Nephron progenitor cell (in vitro differentiated cells): ENCODE measurements around the gene CCDC57.

Experiments used
- DNase-seq: peaks from one replicate; pipeline ENCODE4 v3.0.0; 2021
- H3K27ac Mint-ChIP-seq: 2 replicates; pipeline ENCODE4 v1.8.0; 2021; ENCODE audit warnings: mild to moderate bottlenecking, moderate library complexity, mixed read lengths
- H3K27me3 Mint-ChIP-seq: 2 replicates; pipeline ENCODE4 v1.8.0; 2021; ENCODE audit warnings: mild to moderate bottlenecking, low read depth, mixed read lengths; ENCODE audit not compliant: poor library complexity
- H3K36me3 Mint-ChIP-seq: 2 replicates; pipeline ENCODE4 v1.8.0; 2021; ENCODE audit warnings: low read depth, mixed read lengths
- H3K4me1 Mint-ChIP-seq: 2 replicates; pipeline ENCODE4 v1.8.0; 2021; ENCODE audit warnings: mixed read lengths
- H3K4me3 Mint-ChIP-seq: 2 replicates; pipeline ENCODE4 v1.8.0; 2021; ENCODE audit warnings: mild to moderate bottlenecking, moderate library complexity, mixed read lengths
- H3K9me3 Mint-ChIP-seq: 2 replicates; pipeline ENCODE4 v1.8.0; 2021; ENCODE audit warnings: mild to moderate bottlenecking, moderate library complexity, mixed read lengths
- TF ChIP-seq, protein P1 (sequence below): fragments of 200-600 bp; sonication (generic); IDR thresholded peaks from 2 replicates; pipeline ENCODE4 v1.5.0; 2021; ENCODE audit warnings: antibody characterized with exemption

Gene CCDC57

DNA sequence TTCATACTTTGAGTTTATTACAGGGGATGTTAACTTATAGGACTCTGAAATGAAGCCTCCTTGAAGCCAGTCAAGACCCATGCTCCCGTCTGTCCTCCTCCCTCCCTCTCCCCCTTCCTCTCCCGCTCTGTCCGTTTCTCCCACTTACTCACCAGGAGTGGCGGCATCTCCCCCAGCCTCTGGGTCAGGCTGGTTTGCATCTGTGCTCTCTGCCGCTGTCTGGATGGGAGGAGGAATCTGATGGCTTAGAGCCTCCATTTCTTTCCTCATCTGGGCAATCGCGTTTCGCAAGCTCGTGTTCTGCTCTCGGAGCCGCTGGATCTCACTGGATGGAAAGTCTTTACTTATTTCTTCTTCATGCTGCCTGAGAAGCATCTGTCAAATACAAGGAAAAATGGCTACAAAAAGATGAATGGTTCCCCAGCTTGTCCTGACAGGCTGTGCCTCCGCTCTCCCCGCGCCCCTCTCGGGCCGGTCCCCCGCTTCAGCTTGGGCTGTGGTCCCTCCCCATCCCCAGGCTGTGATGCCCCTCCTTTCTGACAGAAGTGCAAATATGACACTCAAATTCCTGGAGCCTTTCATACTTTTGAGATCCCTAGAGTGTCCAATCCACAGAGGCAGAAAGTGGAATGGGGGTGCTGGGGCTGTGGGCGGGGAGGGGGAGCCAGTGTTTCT is 40.0 kb downstream of the CCDC57 start:
- Mint-ChIP-seq H3K4me1 (peaks cover 77% of the 10 kb centered on the region), H3K27me3 (no peaks in the 10 kb centered on the region), H3K4me3 (peak overlapping the region; percentile 70), H3K36me3 (peaks cover 62% of the 10 kb centered on the region), H3K9me3 (peaks cover 4% of the 10 kb centered on the region), H3K27ac (peak overlapping the region; percentile 90)
- DNase-seq, result no peak
- TF ChIP-seq, protein P1, sequence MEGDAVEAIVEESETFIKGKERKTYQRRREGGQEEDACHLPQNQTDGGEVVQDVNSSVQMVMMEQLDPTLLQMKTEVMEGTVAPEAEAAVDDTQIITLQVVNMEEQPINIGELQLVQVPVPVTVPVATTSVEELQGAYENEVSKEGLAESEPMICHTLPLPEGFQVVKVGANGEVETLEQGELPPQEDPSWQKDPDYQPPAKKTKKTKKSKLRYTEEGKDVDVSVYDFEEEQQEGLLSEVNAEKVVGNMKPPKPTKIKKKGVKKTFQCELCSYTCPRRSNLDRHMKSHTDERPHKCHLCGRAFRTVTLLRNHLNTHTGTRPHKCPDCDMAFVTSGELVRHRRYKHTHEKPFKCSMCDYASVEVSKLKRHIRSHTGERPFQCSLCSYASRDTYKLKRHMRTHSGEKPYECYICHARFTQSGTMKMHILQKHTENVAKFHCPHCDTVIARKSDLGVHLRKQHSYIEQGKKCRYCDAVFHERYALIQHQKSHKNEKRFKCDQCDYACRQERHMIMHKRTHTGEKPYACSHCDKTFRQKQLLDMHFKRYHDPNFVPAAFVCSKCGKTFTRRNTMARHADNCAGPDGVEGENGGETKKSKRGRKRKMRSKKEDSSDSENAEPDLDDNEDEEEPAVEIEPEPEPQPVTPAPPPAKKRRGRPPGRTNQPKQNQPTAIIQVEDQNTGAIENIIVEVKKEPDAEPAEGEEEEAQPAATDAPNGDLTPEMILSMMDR, result no peak

DNA sequence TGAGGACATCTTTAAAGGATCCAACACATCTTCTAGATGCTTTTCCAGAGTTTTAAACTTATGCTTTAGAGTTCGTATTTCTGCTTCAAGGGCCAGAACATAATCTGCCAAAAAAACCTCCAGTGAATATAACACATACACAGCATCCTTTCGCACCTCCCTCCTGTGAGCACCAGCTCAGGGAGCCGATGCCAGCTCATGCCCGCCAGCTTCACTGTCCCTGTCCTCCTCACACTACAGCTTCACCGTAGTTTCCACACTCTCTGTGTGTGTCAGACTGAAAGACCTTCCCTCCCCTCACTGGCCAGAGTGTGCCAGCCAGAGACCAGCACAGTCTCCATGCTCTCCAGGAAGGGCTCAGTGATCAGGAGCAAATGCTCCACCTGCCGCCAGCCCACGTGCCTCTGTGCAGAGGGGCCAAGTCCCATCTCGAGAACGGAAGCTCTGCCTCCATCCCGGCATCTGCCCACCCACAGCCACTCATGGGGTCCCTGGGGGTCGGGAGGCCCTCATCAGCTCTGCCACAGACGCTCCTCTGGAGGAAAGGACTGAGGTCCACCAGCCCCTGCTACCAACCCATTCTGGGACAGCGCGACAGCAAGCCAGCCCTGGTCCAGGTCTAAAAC is 40.8 kb downstream of the CCDC57 start:
- H3K27me3 Mint-ChIP-seq, result no peaks in the 10 kb centered on the region

DNA sequence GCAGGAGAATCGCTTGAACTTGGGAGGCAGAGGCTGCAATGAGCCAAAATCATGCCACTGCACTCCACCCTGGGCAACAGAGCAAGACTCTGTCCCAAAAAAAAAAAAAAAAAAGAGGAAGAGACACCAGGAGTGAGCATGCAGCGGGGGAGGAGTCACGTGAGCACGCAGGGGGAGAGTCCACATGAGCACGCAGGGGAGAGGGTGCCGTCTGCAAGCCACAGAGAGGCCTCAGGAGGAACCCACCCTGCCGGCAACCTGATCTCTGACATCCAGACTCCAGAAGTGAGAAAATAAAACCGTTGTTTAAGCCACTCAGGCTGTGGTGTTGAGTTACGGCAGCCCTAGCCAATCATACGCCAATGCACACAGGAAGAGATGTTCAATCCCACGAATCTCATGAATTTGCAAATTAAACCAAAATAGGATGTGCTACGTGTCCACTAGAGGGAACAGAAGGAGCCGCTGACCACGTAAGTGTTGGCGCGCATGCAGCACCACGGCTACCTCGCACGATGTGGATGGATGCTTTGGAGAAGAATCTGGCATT is 42.2 kb downstream of the CCDC57 start:
- Mint-ChIP-seq H3K27ac (no peak overlapping the region), H3K9me3 (peaks cover 11% of the 10 kb centered on the region), H3K4me1 (peaks cover 59% of the 10 kb centered on the region), H3K36me3 (peaks cover 73% of the 10 kb centered on the region), H3K27me3 (no peaks in the 10 kb centered on the region), H3K4me3 (no peak overlapping the region)
- TF ChIP-seq, protein P1, result no peak
- no peak for DNase-seq

More for the DNA sequence above, 40.8 kb downstream of the CCDC57 start:
- H3K27ac Mint-ChIP-seq, result peak overlapping the region; percentile 78
- no peak overlapping the region for H3K4me3 Mint-ChIP-seq
- DNase-seq, result no peak
- H3K9me3 Mint-ChIP-seq, result peaks cover 8% of the 10 kb centered on the region
- peaks cover 70% of the 10 kb centered on the region for H3K36me3 Mint-ChIP-seq
- peaks cover 72% of the 10 kb centered on the region for H3K4me1 Mint-ChIP-seq
- TF ChIP-seq, protein P1, result no peak

DNA sequence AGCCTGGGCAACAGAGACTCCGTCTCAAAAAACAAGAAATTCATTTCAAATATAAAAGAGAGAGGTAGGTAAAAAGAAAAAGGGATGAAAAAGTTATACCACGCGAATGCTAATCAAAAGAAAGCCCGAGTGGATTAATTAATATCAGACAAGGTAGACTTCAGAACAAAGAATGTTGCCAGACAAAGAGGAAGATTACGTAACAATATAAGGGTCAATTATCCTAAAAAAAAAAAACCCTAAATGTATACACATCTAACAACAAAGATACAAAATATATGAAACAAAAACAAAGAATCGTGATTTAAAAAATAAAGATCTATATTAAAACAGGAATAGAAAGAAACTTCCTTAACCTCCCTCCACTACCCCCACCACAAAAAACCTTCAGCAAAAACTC is 44.1 kb downstream of the CCDC57 start:
- TF ChIP-seq, protein P1, result no peak
- DNase-seq, result no peak
- Mint-ChIP-seq H3K27ac (no peak overlapping the region), H3K4me1 (peaks cover 40% of the 10 kb centered on the region), H3K27me3 (peaks cover 11% of the 10 kb centered on the region), H3K36me3 (peaks cover 90% of the 10 kb centered on the region), H3K4me3 (no peak overlapping the region), H3K9me3 (peaks cover 11% of the 10 kb centered on the region)

DNA sequence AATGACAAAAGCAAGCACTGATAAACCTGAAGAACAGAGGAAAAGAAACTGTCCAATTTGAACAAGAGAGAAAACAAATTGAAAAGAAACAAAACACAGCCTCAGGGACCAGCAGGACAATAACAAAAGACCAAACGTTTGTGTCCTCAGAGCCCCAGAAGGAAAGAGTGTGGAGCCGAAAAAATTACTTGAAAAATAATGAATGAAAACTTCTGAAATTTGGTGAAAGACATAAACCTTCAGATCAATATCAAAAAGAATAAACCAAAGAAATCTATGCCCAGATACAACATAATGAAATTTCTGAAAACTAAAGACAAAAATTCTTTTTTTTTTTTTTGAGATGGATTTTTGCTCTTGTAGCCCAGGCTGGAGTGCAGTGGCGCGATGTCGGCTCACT is 45.6 kb downstream of the CCDC57 start:
- Mint-ChIP-seq H3K4me3 (no peak overlapping the region), H3K9me3 (peaks cover 11% of the 10 kb centered on the region), H3K27me3 (peaks cover 11% of the 10 kb centered on the region)

More for the DNA sequence above, 45.6 kb downstream of the CCDC57 start:
- H3K4me1 Mint-ChIP-seq, result peaks cover 25% of the 10 kb centered on the region
- H3K27ac Mint-ChIP-seq, result no peak overlapping the region
- H3K36me3 Mint-ChIP-seq, result peaks cover 89% of the 10 kb centered on the region
- TF ChIP-seq, protein P1, result no peak
- DNase-seq, result no peak
